ENCODE data around the gene LMLN. TPM values are rescaled to one million over a fixed set of nuclear protein-coding genes. Genes with fewer than 3 reads are reported as not detected.
"Not testable (repeated sequence)": the region's sequence is repeated elsewhere in the genome, so short reads cannot be mapped to it uniquely, and the experiment has no call there.

Gene LMLN
- polyA plus RNA-seq, 3 donors = 7.0 to 14.9 (median 9.3) TPM

DNA sequence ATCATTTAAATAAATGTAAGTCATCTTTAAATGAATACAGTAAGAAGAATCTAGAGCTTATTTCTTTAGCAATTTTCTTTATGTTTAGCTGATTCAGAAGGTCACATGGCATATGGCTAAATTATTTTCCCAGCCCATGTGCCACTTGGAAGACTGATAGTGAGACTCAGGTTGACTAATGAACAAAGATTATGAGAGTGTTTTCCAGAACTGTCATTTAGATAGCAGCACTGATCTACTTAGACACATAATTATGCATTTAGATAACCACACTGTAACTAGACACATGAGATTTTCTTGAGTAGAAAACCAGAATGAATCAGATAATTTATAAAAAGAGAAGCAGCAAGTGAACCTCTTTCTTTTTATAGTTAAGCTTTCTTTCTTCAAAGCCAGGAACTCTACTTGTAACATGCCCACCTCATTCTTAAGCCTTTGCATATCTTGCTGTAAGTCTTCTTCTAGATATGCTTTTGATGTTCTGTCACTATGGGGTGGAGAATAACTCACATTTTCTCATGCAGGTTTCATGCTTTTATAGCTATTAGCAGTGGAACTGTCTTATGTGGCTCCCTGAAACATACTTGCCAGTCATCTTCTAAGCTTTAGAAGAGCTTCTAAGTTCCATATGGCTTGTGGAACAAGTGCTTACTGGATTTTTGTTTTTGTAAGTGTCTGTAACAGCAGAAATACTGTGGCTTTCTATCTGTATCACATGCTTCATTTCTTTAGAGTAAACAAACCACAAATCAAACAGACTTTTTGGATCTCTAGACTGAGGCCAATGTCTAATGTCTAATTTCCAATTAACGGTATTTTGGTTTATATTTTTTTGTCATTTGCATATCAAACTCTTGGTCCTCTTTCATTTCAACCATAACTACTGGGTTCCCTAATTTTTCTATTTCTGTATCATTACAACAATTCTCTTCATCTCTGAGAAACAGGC, 101.4 kb downstream of the LMLN start:
- no peak for DNase-seq (ENCODE audit: extremely low read depth in 1 of 11, low read depth in 9 of 11, low spot score in 4 of 11)

GRCh38 chr3:198062068-198062465, 102.0 kb downstream of the LMLN start:
- DNase-seq (ENCODE audit: extremely low read depth in 1 of 11, low read depth in 9 of 11, low spot score in 4 of 11) = no peak

GRCh38 chr3:198064420-198064819, 104.4 kb downstream of the LMLN start:
- no peak for DNase-seq (ENCODE audit: extremely low read depth in 1 of 11, low read depth in 9 of 11, low spot score in 4 of 11)

- no peak for DNase-seq (ENCODE audit: extremely low read depth in 1 of 11, low read depth in 9 of 11, low spot score in 4 of 11)
These were observed 105.9 kb downstream of the LMLN start for GRCh38 chr3:198065897-198066296.

DNA sequence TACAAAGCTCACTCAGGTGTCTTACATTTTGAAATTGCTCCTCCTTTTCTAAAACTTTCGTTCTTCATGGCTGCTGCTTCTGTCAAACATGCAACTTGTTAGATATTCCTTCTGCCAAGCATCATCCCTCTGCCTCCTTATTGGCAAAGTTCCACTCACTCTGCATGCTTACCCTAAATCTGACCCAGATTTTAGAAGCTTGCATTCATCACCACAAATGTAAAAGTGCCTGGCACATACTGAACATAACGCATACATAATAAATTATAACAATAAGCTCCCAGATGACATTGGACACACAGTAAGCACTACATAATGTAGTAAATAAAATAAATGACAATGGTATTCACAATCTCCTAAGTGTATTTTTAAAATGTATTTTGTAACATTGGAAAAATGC, 107.4 kb downstream of the LMLN start:
- DNase-seq (ENCODE audit: extremely low read depth in 1 of 11, low read depth in 9 of 11, low spot score in 4 of 11) = no peak

- DNase-seq (ENCODE audit: extremely low read depth in 1 of 11, low read depth in 9 of 11, low spot score in 4 of 11) = no peak
These were observed 110.9 kb downstream of the LMLN start for GRCh38 chr3:198070871-198071270.

DNA sequence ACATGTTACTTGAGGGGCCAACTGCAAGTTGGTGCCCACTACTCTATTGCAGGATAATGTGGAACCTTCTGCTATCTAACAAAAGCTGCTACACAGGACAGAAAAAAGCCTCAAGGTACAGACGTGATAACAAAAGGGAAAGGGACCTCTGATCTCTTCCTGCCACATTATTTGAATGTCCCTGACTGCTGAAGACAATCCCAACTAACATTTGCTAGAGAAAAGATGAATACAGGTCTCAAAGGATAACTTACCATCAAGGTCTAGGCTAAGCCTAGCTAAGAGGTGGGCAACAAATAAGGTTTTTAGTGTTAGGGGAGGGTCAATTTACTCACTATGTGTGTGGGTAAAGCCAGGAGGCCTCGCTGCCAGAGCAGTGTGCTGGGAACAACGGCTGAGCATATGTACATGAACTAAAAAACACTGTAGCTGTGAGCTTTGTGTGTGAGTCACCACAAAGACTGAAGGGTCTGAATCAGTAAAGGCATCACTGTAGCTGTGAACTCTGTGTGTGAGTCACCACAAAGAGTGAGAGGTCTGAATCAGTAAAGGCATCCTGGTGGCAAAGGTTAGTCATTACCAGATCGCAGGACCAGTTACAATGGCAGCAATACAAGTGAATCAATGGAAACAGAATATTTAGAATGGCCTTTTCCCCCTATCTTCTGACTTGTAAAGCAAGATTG, 111.7 kb downstream of the LMLN start:
- DNase-seq (ENCODE audit: extremely low read depth in 1 of 11, low read depth in 9 of 11, low spot score in 4 of 11) = no peak

- no peak for DNase-seq (ENCODE audit: extremely low read depth in 1 of 11, low read depth in 9 of 11, low spot score in 4 of 11)
These were observed 116.8 kb downstream of the LMLN start for GRCh38 chr3:198076722-198077308.

GRCh38 chr3:198079771-198080520, 119.9 kb downstream of the LMLN start:
- peak in 3 of 11 donors; percentile 12 to 15 (median 14) for DNase-seq (ENCODE audit: extremely low read depth in 1 of 11, low read depth in 9 of 11, low spot score in 4 of 11)

DNA sequence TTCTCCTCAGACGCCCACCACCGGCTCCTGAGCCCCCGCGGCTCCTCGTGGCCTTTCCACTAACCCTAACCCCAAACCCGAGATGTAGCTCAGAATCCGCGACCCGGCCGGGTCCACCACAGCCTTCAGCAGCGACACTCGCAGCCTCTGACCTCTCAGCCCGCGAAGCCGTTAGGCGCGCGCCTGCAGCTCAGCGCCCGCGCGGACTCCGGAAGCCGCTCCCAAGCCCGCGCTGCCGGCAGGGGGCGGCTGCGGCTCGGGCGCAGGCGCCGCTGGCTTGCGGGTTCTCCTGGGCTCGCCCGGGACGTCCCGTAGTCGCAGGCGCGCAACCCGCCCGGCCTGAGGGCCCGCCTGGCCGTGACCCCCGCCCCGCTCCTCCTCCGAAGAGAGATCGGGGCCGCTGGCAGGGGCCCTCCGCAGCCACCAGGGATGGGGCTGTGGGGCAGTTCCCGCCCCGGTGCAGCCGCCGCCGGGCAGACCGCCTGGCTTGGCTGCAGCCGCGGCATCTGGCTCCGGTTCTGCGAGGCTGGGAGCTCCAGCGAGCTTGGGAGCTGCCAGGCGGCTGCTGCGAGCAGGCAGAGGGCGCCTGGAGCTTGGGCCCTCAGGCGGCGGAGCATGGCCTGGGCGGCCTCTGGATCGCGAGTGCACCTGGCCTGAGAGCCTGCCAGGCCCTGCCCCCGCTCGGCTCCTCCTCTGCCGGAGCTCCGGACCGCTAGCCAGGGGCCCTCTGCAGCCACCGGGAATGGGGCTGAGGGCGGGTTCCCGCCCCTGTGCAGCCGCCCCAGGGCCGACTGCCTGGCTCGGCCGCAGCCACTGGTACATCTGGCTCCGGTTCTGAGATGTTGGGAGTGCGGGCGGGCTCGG, 120.7 kb downstream of the LMLN start:
- peak in 10 of 11 donors; percentile 38 to 79 (median 70) for DNase-seq (ENCODE audit: extremely low read depth in 1 of 11, low read depth in 9 of 11, low spot score in 4 of 11)

GRCh38 chr3:198081421-198081844, 121.4 kb downstream of the LMLN start:
- DNase-seq (ENCODE audit: extremely low read depth in 1 of 11, low read depth in 9 of 11, low spot score in 4 of 11) = no peak

DNA sequence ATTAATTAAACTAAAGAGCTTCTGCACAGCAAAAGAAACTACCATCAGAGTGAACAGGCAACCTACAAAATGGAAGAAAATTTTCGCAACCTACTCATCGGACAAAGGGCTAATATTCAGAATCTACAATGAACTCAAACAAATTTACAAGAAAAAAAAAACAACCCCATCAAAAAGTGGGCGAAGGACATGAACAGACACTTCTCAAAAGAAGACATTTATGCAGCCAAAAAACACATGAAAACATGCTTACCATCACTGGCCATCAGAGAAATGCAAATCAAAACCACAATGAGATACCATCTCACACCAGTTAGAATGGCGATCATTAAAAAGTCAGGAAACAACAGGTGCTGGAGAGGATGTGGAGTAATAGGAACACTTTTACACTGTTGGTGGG, 122.2 kb downstream of the LMLN start:
- DNase-seq (ENCODE audit: extremely low read depth in 1 of 11, low read depth in 9 of 11, low spot score in 4 of 11) = not testable (repeated sequence)

GRCh38 chr3:198088421-198088955, 128.5 kb downstream of the LMLN start:
- no peak for DNase-seq (ENCODE audit: extremely low read depth in 1 of 11, low read depth in 9 of 11, low spot score in 4 of 11)

GRCh38 chr3:198090795-198091332, 130.8 kb downstream of the LMLN start:
- no peak for DNase-seq (ENCODE audit: extremely low read depth in 1 of 11, low read depth in 9 of 11, low spot score in 4 of 11)

DNA sequence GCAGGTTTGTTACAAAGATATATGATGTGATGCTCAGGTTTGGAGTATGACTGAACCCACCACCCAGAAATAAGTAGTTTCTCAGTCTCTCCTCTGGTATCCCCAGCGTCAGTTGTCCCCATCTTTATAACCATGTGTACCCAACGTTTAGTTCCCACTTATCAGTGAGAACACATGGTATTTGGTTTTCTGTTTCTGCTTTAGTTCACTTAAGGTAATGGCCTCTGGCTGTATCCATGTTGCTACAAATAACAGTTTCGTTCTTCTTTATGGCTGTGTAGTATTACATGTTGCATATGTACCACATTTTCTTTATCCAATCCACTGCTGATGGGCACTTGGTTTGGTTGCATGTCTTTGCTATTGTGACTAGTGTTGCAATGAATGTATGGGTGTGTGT, 132.3 kb downstream of the LMLN start:
- no peak for DNase-seq (ENCODE audit: extremely low read depth in 1 of 11, low read depth in 9 of 11, low spot score in 4 of 11)

GRCh38 chr3:198093112-198093679, 133.2 kb downstream of the LMLN start:
- DNase-seq (ENCODE audit: extremely low read depth in 1 of 11, low read depth in 9 of 11, low spot score in 4 of 11) = no peak

Data from renal cortex interstitium (tissue), 11 donors.